Measurements from ENCODE around the gene BCR.
A peak's percentile ranks its signal among the peaks of the same experiment; 100 is the strongest.

The BCR gene

GRCh38 chr22:23137905-23138561, 42.3 kb upstream of the BCR start:
- H3K4me3 ChIP-seq (ENCODE audit: low read depth, low read length): no peak overlapping the region
- no peak for DNase-seq (ENCODE audit: low read depth)
- TF ChIP-seq CTCF (IDR thresholded peaks at IDR 0.05; ENCODE audit: control insufficient read depth, extremely low read depth, insufficient read depth): no peak

GRCh38 chr22:23138584-23139435, 41.5 kb upstream of the BCR start:
- no peak overlapping the region for H3K4me3 ChIP-seq (ENCODE audit: low read depth, low read length)
- no peak for TF ChIP-seq CTCF (IDR thresholded peaks at IDR 0.05; ENCODE audit: control insufficient read depth, extremely low read depth, insufficient read depth)
- no peak for DNase-seq (ENCODE audit: low read depth)

DNA sequence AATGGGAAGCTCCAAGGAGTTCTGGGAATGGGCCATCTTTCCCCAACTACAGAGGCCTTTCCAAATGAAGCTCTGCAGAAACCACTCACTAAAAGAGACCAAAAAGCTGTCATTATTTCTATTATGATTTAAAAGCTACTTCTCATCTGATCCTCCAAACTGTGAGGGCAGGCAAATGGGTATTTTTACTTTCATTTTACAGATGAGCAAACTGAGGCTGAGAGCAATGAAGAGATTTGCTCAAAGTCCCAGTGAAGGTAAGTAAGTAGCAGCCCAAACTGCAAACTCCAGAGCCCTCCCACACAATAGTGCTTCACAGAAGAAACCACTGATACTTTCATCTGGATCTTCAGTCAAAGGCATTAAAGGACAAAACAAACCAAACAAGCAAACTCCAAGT, 39.9 kb upstream of the BCR start:
- no peak for DNase-seq (ENCODE audit: low read depth)
- H3K4me3 ChIP-seq (ENCODE audit: low read depth, low read length): no peak overlapping the region
- TF ChIP-seq CTCF (IDR thresholded peaks at IDR 0.05; ENCODE audit: control insufficient read depth, extremely low read depth, insufficient read depth): no peak

DNA sequence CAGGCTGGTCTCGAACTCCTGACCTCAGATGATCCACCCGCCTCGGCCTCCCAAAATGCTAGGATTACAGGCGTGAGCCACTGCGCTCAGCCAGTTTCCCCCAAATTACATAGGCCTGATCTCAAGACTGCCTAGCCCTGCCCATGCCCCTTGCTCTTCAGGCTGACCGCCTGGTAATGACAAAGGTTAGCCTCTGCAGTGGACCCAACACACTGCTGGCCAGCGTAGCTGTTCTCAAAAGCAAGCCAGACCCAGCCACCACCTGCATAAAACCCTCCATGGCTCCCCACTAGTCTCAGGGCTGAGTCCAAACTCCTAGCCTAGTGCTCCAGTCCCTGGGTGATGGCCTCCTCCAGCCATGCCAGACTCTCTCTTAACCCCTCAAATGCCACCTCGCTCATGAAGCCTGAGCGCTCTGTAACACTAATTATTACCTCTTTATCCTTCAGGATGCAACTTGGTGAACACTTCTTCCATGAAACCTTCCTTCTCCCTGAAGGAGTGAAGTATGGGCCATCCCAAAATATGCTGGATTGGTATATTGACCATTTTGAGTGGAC, 37.7 kb upstream of the BCR start:
- no peak overlapping the region for H3K4me3 ChIP-seq (ENCODE audit: low read depth, low read length)

DNA sequence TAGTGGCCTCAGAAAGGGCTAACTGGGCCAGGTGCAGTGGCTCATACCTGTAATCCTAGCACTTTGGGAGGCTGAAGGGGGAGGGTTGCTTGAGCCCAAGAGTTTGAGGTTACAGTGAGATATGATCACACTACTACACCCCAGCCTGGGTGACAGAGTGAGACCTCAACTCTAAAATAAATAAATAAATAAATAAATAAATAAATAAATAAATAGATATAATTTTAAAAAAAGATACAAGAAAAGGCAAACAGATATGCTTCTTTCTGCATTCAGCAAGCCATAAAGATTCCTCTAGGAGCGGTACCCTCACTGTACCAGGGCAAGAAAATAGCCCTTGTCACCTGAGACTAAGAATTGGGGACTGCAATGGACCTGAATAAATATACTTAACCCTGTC, 37.2 kb upstream of the BCR start:
- no peak overlapping the region for H3K4me3 ChIP-seq (ENCODE audit: low read depth, low read length)
- DNase-seq (ENCODE audit: low read depth): no peak
- TF ChIP-seq CTCF (IDR thresholded peaks at IDR 0.05; ENCODE audit: control insufficient read depth, extremely low read depth, insufficient read depth): no peak

More for the DNA sequence above, 37.7 kb upstream of the BCR start:
- no peak for DNase-seq (ENCODE audit: low read depth)
- TF ChIP-seq CTCF (IDR thresholded peaks at IDR 0.05; ENCODE audit: control insufficient read depth, extremely low read depth, insufficient read depth): no peak

GRCh38 chr22:23144432-23144831, 35.9 kb upstream of the BCR start:
- H3K4me3 ChIP-seq (ENCODE audit: low read depth, low read length): 0 out of 2 replicates have a peak overlapping the region, but pooled peaks have one; percentile 32
- TF ChIP-seq CTCF (IDR thresholded peaks at IDR 0.05; ENCODE audit: control insufficient read depth, extremely low read depth, insufficient read depth): no peak
- no peak for DNase-seq (ENCODE audit: low read depth)

All from LNCaP clone FGC (cell line).